Astrocyte of the cerebellum (primary cell): ENCODE results near the gene TBXA2R.

ENCODE experiments used
- DNase-seq: peaks from one replicate; pipeline ENCODE4 v3.0.0-alpha.2; 2011; ENCODE audit warnings: low read depth
- H3K4me3 ChIP-seq: 2 replicates; pipeline ENCODE4 v1.5.1; 2011; ENCODE audit warnings: mild to moderate bottlenecking, low read depth, low read length, moderate library complexity
- CTCF ChIP-seq: IDR thresholded peaks from 2 replicates; pipeline ENCODE4 v1.5.1; 2012; ENCODE audit warnings: low read length, low read depth, moderate library complexity, mild to moderate bottlenecking; ENCODE audit errors: missing control alignments
- in situ Hi-C: cut with HindIII; loops from 2 replicates; pipeline ENCODE4 v1.10.0; 2017; ENCODE audit warnings: low sequenced_read_pairs

The TBXA2R gene

GRCh38 chr19:3619631-3620012 lies 12.9 kb upstream of the TBXA2R start:
- in situ Hi-C loops, result loop anchor here (5.0 kb wide), 2 partner anchors 42 to 82 kb away; partner anchors contain the start of gene TEKTIP1
- no peak for TF ChIP-seq CTCF
- H3K4me3 ChIP-seq, result no peak overlapping the region
- DNase-seq, result no peak

- H3K4me3 ChIP-seq, result no peak overlapping the region
- no peak for TF ChIP-seq CTCF
- in situ Hi-C loops, result no loop called here
- DNase-seq, result no peak
These were observed 12.3 kb upstream of the TBXA2R start for GRCh38 chr19:3618811-3619630.

- in situ Hi-C loops, result no loop called here
- DNase-seq, result no peak
- no peak overlapping the region for H3K4me3 ChIP-seq
- peak; percentile 87 for TF ChIP-seq CTCF
These were observed 11.6 kb upstream of the TBXA2R start for GRCh38 chr19:3618144-3618810.

GRCh38 chr19:3617463-3617862 lies 10.8 kb upstream of the TBXA2R start:
- no peak for DNase-seq
- no peak overlapping the region for H3K4me3 ChIP-seq
- TF ChIP-seq CTCF, result no peak
- in situ Hi-C loops, result no loop called here

- in situ Hi-C loops, result no loop called here
- no peak for TF ChIP-seq CTCF
- DNase-seq, result no peak
- H3K4me3 ChIP-seq, result no peak overlapping the region
These were observed 9.0 kb upstream of the TBXA2R start for GRCh38 chr19:3615524-3616135.

- no peak overlapping the region for H3K4me3 ChIP-seq
- in situ Hi-C loops, result no loop called here
- no peak for TF ChIP-seq CTCF
- DNase-seq, result no peak
These were observed 8.3 kb upstream of the TBXA2R start for GRCh38 chr19:3614858-3615505.
